ENCODE results near the gene SAA1.

Gene SAA1

DNA sequence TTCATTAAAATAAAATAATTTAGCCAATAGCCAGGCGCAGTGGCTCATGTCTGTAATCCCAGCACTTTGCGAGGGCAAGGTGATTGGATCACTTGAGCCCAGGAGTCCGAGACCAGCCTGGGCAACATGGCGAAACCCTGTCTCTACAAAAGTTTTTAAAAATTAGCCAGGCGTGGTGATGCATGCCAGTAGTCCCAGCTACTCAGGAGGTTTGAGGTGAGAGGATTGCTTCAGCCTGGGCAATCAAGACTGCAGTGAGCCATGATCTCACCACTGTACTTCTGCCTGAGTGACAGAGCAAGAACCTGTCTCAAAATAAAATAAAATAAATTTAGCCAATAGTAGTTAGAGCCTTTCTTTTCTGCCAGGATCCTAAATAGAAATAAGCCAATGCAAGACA lies 43.6 kb downstream of the SAA1 start:
- no CpG with 5 or more reads among the region's 5 CpGs for WGBS (ENCODE audit: insufficient coverage, insufficient read length)
- Histone ChIP-seq H3K4me1 (ENCODE audit: control insufficient read depth, insufficient read depth, low read length) (no peaks in the 10 kb centered on the region), H3K9me3 (ENCODE audit: control insufficient read depth, insufficient read depth, low read length) (no peaks in the 10 kb centered on the region), H3K27me3 (ENCODE audit: control insufficient read depth, insufficient read depth, low read length) (no peaks in the 10 kb centered on the region), H3K36me3 (ENCODE audit: control insufficient read depth, insufficient read depth, low read length) (peaks cover 5% of the 10 kb centered on the region; the same call in 1 of the 2 replicates), H3K4me3 (ENCODE audit: low read length) (no peak overlapping the region), H3K27ac (ENCODE audit: low read length) (no peak overlapping the region)
- DNase-seq (ENCODE audit: low read depth, low spot score) = no peak

DNA sequence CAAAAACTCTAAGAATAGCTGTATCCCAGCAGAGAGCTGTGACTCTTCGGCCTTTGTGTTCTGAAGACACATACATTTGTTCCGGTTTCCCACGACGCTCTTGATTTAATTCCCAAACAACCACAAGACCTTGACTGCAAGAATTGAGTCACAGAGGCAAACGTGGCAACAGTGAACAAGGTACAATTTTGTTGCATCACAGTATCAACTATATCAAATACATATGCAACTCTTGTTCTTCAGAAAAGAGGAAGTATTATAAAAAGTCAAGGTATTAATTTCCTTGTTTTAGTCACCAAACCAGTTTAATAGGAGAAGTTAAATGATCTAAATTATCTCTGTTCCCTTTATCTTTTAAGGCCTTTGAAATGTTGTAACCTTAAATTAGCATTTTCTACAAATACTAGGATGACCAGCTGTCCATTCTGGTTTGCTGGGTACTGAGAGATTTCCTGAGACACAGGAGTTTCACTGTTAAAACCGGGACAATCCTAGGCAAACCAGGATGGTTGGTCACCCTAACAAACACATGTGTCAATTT lies 44.8 kb downstream of the SAA1 start:
- WGBS (ENCODE audit: insufficient coverage, insufficient read length) = no CpG with 5 or more reads among the region's 6 CpGs
- DNase-seq (ENCODE audit: low read depth, low spot score) = no peak
- Histone ChIP-seq H3K4me1 (ENCODE audit: control insufficient read depth, insufficient read depth, low read length) (no peaks in the 10 kb centered on the region), H3K4me3 (ENCODE audit: low read length) (no peak overlapping the region), H3K27me3 (ENCODE audit: control insufficient read depth, insufficient read depth, low read length) (no peaks in the 10 kb centered on the region), H3K27ac (ENCODE audit: low read length) (no peak overlapping the region), H3K36me3 (ENCODE audit: control insufficient read depth, insufficient read depth, low read length) (peaks cover 2% of the 10 kb centered on the region; the same call in 1 of the 2 replicates), H3K9me3 (ENCODE audit: control insufficient read depth, insufficient read depth, low read length) (no peaks in the 10 kb centered on the region)

DNA sequence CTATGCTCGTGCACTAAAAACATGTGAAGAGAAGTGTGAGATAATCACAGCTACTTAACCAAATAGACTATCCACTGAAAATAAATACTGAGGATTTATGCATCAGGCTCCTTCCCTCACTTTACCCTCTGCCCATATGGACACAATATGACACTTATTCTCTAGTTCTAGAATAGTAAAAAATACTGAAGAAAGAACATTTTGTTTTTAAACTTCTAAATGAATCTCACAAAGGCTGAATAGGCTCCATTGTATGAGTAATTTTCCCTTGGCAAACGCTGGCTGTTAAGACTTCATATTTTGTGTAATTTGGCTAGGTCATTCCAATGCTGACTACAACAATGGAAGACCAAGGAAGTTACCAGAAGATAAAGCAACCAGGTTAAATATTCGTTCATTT lies 45.9 kb downstream of the SAA1 start:
- no peak for DNase-seq (ENCODE audit: low read depth, low spot score)
- WGBS (ENCODE audit: insufficient coverage, insufficient read length) = no CpG with 5 or more reads among the region's 3 CpGs
- no peak overlapping the region for H3K27ac ChIP-seq (ENCODE audit: low read length)
- peaks cover 2% of the 10 kb centered on the region; the same call in 1 of the 2 replicates for H3K36me3 ChIP-seq (ENCODE audit: control insufficient read depth, insufficient read depth, low read length)
- H3K27me3 ChIP-seq (ENCODE audit: control insufficient read depth, insufficient read depth, low read length) = no peaks in the 10 kb centered on the region
- no peaks in the 10 kb centered on the region for H3K9me3 ChIP-seq (ENCODE audit: control insufficient read depth, insufficient read depth, low read length)
- H3K4me3 ChIP-seq (ENCODE audit: low read length) = no peak overlapping the region
- H3K4me1 ChIP-seq (ENCODE audit: control insufficient read depth, insufficient read depth, low read length) = no peaks in the 10 kb centered on the region

DNA sequence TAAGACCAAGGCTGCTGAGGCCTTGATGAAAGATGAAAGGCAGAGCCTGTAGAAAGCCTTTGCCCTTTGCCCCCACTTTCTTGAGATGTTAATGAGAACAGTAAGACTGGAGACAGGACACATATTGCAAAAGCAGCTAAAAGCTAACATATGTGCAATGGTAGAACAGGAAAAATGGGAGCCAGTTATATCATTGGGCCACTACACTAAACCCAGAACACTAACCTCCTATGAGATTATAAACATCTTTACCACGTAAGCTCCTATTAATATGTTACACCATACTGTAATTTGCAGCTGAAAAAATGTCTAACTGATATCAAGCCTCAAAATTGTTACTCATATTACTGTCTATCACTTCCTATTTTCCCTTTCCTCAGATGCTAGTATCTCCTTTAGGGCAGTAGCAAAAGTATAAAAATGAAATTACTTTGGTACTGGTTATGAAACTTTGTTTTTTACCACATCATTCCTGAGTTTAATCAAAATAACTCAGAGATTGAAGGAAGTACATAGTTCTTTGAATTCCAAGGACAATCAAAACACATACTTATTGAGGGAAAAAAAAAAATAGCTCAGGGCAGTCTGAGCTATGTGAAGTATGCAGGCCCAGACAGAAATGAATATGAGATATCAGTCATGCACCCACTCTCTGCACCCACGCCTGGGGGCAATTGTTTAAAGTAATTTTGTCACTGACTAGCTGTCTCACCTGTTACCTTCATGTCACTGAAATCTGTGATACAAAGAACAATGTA lies 46.8 kb downstream of the SAA1 start:
- Histone ChIP-seq H3K27ac (ENCODE audit: low read length) (no peak overlapping the region), H3K9me3 (ENCODE audit: control insufficient read depth, insufficient read depth, low read length) (no peaks in the 10 kb centered on the region), H3K4me3 (ENCODE audit: low read length) (no peak overlapping the region), H3K4me1 (ENCODE audit: control insufficient read depth, insufficient read depth, low read length) (no peaks in the 10 kb centered on the region), H3K36me3 (ENCODE audit: control insufficient read depth, insufficient read depth, low read length) (peaks cover 2% of the 10 kb centered on the region; the same call in 1 of the 2 replicates), H3K27me3 (ENCODE audit: control insufficient read depth, insufficient read depth, low read length) (no peaks in the 10 kb centered on the region)
- no peak for DNase-seq (ENCODE audit: low read depth, low spot score)
- WGBS (ENCODE audit: insufficient coverage, insufficient read length) = no CpG with 5 or more reads among the region's 2 CpGs

DNA sequence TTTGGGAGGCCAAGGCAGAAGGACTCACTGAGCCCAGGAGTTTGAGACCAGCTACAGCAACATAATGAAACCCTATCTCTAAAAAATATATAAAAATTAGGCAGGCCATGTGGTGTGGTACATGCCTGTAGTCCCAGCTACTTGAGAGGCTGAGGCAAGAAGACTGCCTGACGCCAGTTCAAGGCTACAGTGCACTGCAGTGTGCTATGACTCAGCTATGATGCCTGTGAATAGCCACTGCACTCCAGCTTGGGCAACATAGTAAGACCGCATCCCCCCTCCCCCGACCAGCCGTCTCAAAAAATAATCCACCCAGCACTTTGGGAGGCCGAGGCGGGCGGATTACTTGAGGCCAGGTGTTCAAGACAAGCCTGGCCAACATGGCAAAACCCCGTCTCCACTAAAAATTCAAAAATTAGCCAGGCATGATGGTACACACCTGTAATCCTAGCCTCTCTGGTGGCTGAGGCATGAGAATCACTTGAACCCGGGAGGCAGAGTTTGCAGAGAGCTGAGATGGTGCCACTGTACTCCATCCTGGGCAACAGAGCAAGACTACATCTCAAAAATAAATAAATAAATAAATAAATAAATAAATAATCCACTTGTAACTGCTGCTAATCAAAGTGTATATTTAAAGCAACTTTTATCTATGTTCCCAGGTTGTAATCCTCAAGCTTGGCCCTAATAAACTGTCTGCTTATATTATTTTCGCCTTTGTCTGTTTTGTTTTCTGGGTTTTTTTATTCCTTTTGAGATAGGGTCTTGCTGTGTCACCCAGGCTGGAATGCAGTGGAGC lies 48.1 kb downstream of the SAA1 start:
- no peak for DNase-seq (ENCODE audit: low read depth, low spot score)
- no peaks in the 10 kb centered on the region for H3K36me3 ChIP-seq (ENCODE audit: control insufficient read depth, insufficient read depth, low read length)
- H3K9me3 ChIP-seq (ENCODE audit: control insufficient read depth, insufficient read depth, low read length) = no peaks in the 10 kb centered on the region
- no peaks in the 10 kb centered on the region for H3K4me1 ChIP-seq (ENCODE audit: control insufficient read depth, insufficient read depth, low read length)
- no peak overlapping the region for H3K4me3 ChIP-seq (ENCODE audit: low read length)
- no CpG with 5 or more reads among the region's 10 CpGs for WGBS (ENCODE audit: insufficient coverage, insufficient read length)
- no peak overlapping the region for H3K27ac ChIP-seq (ENCODE audit: low read length)
- H3K27me3 ChIP-seq (ENCODE audit: control insufficient read depth, insufficient read depth, low read length) = no peaks in the 10 kb centered on the region

DNA sequence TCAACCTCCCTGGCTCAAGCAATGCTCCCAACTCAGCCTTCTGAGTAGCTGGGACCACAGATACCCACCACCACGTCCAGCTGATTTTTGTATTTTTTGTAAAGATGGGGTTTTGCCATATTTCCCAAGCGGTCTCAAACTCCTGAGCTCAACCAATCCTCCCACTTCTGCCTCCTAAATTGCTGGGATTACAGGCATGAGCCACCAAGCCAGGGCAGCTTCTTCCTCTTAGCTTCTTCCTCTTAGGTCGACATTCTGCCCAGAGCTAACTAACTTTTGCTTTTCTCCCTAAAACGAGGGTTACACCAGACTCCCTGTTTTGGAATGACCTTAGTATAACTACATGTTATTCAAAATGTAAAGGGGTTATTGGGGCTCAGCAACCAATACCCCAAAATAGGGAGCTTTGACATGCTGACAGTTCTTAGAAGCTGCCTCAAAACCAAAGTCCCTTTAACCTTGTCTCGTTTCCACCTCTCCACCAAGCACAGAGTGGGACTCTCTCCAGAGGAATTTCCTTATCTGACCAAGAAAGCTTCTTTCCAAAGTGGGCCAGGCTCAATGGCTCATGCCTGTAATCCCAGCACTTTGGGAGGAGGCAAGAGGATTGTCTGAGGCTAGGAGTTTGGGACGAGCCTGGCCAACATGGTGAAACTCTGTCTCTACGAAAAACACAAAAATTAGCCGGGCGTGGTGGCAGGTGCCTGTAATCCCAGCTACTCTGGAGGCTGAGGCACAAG lies 48.9 kb downstream of the SAA1 start:
- Histone ChIP-seq H3K27ac (ENCODE audit: low read length) (no peak overlapping the region), H3K4me1 (ENCODE audit: control insufficient read depth, insufficient read depth, low read length) (no peaks in the 10 kb centered on the region), H3K36me3 (ENCODE audit: control insufficient read depth, insufficient read depth, low read length) (no peaks in the 10 kb centered on the region), H3K9me3 (ENCODE audit: control insufficient read depth, insufficient read depth, low read length) (no peaks in the 10 kb centered on the region), H3K4me3 (ENCODE audit: low read length) (no peak overlapping the region), H3K27me3 (ENCODE audit: control insufficient read depth, insufficient read depth, low read length) (no peaks in the 10 kb centered on the region)
- no CpG with 5 or more reads among the region's 9 CpGs for WGBS (ENCODE audit: insufficient coverage, insufficient read length)
- no peak for DNase-seq (ENCODE audit: low read depth, low spot score)

DNA sequence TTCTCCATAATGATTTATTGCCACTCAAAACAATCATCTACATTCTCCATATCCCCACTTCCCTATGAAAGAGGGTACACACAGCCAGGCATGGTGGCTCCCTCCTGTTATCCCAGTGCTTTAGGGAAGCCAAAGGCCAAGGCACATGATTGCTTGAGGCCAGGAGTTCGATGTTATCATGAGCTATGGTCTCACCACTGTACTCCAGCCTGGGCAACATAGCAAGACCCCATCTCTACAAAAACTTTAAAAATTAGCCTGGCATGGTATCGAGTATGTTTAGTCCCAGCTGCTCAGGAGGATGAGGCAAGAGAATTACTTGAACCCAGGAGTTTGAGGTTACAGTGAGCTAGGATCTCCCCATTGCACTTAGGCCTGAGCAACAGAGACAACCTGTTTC lies 49.8 kb downstream of the SAA1 start:
- no peaks in the 10 kb centered on the region for H3K36me3 ChIP-seq (ENCODE audit: control insufficient read depth, insufficient read depth, low read length)
- no peak overlapping the region for H3K27ac ChIP-seq (ENCODE audit: low read length)
- no peaks in the 10 kb centered on the region for H3K4me1 ChIP-seq (ENCODE audit: control insufficient read depth, insufficient read depth, low read length)
- WGBS (ENCODE audit: insufficient coverage, insufficient read length) = no CpG with 5 or more reads among the region's 2 CpGs
- no peaks in the 10 kb centered on the region for H3K27me3 ChIP-seq (ENCODE audit: control insufficient read depth, insufficient read depth, low read length)
- no peaks in the 10 kb centered on the region for H3K9me3 ChIP-seq (ENCODE audit: control insufficient read depth, insufficient read depth, low read length)
- no peak for DNase-seq (ENCODE audit: low read depth, low spot score)
- H3K4me3 ChIP-seq (ENCODE audit: low read length) = no peak overlapping the region

DNA sequence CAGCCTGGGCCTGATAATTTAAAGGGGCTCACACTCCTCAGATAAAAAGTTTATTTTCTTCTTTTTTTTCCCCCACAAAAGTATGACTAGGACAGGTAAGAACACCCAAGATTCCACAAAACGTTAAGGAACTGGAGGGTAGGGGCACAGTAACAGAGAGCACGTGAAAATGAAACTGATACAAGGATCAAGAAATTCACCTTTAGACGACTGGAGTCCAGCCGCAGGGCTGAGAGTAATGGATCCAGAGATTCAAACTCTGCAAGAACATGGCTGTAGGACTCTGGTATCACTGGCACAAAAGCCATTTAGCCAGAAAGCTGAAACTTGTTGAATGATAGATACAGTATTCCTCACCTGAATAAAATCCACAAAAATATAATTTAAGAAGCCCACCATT lies 51.5 kb downstream of the SAA1 start:
- H3K4me1 ChIP-seq (ENCODE audit: control insufficient read depth, insufficient read depth, low read length) = no peaks in the 10 kb centered on the region
- no peak for DNase-seq (ENCODE audit: low read depth, low spot score)
- H3K9me3 ChIP-seq (ENCODE audit: control insufficient read depth, insufficient read depth, low read length) = no peaks in the 10 kb centered on the region
- H3K4me3 ChIP-seq (ENCODE audit: low read length) = no peak overlapping the region
- H3K27ac ChIP-seq (ENCODE audit: low read length) = no peak overlapping the region
- no CpG with 5 or more reads among the region's 4 CpGs for WGBS (ENCODE audit: insufficient coverage, insufficient read length)
- H3K27me3 ChIP-seq (ENCODE audit: control insufficient read depth, insufficient read depth, low read length) = no peaks in the 10 kb centered on the region
- no peaks in the 10 kb centered on the region for H3K36me3 ChIP-seq (ENCODE audit: control insufficient read depth, insufficient read depth, low read length)
